ENCODE data around the gene GATAD2B.

GATAD2B gene

DNA sequence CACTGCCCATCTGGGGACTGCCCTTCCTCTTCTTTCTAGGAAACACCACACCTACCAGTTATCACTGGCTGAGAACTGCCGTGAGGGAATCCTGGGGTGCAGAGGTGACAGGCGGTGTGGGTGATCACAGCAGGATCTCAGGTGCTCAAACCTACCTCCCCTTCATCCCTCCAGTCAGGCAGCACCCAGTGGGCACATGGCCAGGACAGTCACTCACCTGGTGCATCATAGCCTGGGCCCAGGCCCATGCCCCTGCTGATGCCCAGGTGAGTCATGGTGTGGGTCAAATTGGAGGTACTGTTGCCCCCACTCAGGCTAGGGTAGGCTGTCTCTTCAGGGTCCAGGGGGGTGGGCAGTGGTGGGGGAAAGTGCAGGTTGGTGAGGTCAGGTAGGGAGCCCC lies 29.0 kb upstream of the GATAD2B start:
- in situ Hi-C loops (cut with MboI; ENCODE audit: low sequenced_read_pairs), result no loop called here

DNA sequence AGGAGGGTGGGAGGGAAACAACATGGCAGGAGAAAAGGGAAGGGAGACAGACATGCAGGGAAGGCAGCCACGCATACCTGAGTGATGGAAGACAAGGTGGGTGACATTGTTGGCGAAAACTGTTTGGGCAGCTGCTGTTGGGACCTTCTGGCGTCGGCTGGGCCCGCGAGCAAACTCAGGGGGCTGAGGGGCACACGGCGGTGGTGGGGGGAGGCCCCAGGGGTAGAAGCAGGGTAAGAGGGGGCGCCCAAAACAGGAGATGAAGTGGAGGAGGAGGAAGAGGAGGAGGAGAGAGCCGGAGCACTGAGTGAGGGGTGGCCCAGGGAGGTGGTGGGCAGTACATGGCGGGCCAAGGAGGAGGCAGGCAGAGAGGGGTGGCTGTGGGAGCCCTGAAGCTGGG lies 28.4 kb upstream of the GATAD2B start:
- in situ Hi-C loops (cut with MboI; ENCODE audit: low sequenced_read_pairs), result no loop called here

DNA sequence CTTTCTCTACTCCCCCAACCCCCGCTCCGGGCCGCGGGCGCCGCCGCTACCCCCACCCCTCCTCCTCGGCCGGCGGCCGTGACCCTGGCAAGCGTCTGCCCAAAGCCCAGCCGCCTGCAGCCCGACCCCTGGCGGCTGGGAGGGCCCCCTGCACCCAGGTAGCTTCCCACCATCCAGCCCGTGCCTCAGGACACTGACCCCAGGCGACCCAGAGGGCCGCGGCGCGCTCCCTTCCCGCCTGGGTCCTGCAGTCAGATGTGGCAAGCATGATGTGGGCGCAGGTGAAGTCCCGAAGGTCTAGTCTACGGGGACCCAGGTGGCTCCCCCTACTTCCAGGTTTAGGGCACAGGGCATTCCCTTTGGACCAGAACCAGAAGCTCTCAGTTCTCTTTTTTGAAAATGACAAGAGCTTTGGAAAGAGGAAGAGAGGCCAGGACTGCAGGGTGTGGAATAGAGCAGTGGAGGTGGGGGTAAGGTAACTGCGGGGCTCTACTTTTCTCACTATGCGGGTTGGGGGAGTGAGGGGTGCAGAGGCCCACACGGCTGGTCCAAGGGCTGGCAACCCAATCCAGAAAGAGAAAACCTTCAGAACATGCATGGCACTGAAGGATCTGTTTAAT lies 24.0 kb upstream of the GATAD2B start, which contains the start of gene DENND4B:
Gene DENND4B (minus strand): TSS at position 97 of the 620 bp plus-strand sequence. CDS start 2,344 bp downstream, outside the sequence.
- in situ Hi-C loops (cut with MboI; ENCODE audit: low sequenced_read_pairs), result no loop called here

DNA sequence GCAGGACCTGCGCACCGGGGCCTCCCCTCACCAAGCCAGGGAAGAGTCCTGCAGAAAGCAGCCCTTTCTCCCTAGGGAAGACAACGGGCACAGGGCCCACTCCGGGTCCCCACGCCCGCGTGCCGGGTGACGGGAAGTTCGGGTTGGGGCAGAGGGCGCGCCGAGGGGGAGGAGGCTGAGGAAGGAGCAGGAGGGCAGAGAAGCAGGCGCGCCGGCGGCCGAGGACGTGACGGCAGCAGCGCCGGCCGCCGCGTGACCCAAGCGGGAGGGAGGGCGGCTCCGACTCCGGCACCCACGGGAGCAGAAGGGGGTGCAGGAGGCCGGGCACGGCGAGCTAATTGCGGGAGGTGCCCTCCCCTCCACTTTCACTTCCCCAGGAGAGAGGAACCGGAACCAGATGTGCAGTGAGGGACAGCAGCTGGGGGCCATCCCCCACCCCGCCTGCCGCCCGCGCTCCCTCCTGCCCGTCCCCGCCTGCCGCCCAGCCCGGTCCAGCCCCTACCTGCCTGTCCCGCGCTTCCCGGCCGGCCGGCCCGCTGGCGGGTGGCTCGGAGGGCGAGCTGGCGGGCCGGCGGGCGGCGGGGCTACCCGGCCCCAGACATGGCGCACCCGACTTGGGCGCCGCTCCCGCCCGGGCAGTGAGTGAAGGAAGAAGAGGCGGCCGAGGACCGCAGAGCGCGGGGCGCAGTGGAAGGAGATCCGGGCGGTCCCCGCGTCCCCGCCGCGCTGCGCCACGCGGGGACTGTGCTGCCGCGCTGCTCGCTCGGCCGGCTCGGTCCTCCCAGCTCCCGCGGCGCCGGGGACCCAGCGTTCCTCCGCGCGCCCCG lies 23.2 kb upstream of the GATAD2B start:
- in situ Hi-C loops (cut with MboI; ENCODE audit: low sequenced_read_pairs), result no loop called here

DNA sequence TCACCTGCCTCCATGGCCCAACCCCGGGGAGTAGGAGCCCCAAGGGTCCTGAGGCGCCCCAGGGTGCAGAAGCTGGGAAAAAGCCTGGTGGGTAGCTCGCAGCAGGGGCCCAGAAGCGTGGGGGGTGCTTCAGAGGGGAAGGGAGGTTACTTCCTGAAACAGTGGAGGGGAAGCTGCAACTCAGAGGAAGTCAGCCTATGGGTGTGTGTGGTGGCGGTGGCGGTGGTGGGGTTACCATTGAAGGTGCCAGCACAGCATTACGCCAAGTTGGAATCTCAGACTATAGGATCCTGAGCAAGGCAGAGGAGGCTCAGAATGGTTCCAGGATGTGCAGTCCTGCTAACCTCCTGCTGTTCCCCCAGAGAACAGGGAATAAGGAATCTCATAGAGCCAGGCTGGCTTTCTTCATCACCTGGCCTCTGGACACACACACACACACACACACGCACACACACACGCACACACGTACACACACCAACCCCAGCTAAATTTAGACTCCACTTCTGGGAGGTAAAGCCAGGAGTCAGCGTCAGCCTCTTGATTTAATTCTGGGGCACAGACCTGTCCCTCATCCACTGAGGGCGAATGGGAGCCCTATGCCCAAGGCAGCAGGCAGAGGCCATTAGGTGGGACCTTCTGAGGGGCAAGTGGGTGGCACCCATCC lies 22.5 kb upstream of the GATAD2B start:
- in situ Hi-C loops (cut with MboI; ENCODE audit: low sequenced_read_pairs), result no loop called here

DNA sequence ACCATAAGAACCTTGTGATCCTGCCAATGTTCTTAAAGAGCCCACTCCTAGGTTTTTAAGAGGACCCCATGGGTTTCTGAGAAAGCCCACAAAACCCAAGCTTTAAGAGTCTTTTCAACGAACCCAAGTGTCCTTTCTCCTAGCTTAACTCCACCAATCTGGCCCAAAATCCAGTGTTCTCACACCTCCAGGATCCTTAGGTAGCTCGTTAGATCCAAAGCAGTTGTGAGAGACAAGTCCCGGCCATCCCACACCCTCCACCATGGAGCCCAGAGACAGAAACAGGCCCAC lies 22.0 kb upstream of the GATAD2B start:
- in situ Hi-C loops (cut with MboI; ENCODE audit: low sequenced_read_pairs), result no loop called here

DNA sequence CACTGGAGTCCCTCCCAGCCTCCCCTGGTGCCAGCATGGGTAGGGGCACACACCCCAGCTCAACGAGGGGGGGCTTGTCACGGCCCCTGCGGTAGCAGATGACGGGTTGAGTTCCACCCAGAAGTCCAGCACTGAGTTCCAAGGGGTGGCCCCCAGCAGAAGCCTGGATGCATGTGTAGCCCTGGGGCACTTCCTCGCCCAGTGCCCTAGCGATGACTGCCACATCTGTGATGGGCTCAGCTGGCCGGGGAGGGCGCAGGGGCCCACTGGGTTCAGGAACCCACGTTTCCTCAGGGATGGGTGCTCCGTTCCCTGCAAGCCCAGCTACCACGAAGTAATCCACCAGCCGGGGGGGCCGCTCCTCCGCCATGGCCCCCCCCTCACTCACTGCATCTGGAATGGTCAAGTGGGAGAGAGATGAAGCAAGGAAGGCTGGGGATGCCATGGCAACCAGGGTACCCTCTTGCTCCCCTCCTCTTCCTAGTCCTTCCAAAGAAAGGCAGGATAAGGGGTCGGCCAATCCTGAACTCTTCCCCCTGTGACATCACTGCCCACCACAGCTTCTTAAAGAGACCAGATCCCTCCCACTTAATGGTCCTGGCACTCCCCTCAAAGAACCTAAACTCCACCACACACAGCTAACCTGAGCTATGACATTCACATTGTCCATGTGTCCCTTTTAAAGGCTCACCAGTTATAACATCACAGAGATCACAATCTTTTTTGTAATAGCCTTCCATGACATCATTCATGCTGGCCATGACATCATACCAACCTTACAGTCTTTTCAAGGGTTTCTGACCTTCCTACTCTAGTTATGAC lies 21.4 kb upstream of the GATAD2B start:
- in situ Hi-C loops (cut with MboI; ENCODE audit: low sequenced_read_pairs), result no loop called here

DNA sequence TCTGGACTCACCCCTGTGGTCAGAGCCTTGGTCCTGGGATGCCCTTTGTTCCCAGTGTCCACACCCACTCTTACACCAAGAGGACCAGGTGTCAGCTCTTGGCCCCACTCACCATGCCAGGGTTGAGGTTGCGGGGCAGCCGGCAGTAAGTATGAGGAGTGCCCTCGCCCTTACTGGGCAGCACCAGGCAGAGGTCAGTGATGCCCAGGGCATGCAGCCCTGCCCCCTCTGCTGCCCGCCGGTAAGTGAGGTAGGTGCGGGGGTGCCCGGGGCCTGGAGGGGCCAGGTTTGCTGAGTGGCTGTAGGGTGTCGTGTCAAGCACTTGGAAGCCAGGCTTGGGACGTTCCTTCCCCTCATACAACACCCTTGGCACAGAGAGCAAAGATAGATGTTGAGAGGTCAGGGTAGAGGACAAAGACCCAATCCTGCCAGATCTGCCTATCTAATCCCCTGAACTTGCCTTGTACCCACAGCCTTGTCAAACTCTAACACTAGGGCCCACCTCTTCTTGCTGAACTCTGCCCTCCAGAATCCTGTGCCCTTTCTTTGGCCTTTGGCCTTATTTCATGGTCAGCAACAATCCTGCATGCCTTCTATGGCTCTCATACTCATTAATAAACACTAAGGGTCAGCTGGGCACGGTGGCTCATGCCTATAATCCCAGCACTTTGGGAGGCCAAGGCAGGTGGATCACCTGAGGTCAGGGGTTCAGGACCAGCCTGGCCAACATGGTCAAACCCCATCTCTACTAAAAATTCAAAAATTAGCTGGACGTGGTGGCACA lies 20.2 kb upstream of the GATAD2B start:
- in situ Hi-C loops (cut with MboI; ENCODE audit: low sequenced_read_pairs), result no loop called here

DNA sequence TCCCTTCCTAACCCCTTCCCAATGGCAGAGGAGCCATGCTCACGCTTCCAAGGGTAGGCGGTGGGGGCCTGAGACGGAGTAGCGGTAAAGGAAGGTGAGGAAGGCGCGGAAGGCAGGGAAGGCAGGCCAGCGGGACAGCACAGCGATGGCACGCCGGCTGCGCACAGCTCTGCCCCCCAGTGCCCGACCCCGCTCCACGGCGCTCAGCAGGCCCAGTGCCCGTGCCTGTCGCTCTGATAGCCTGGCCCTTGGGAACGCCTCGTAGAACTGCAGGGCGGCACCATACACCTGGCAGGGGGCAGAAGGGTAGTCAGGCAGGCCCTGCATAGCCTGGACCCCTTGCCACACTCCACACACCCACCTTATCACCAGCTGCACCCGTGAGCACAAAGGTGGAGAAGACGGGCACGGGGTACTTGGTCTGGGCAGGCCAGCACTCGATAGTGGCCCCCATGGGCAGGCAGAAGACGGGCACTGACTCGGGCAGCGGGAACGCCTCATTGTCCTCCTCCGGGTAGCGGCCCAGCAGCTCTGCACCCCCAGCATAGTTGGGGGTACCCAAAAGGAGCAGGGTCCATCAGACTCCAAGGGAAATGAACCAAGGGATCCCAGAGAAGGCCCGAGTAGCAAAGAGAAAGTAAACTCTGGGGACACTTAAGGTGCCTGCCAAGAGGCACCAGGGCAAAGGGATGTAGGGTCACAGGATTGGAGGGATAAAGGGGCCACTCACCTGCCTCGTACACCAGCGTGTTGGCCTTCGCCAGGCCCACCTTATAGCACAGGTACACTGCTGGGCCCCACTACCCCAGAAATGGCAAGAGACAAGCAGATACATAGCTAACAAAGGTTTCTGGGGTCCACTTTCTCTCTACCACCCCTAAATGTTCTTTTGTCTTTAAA lies 19.3 kb upstream of the GATAD2B start:
- in situ Hi-C loops (cut with MboI; ENCODE audit: low sequenced_read_pairs), result no loop called here

DNA sequence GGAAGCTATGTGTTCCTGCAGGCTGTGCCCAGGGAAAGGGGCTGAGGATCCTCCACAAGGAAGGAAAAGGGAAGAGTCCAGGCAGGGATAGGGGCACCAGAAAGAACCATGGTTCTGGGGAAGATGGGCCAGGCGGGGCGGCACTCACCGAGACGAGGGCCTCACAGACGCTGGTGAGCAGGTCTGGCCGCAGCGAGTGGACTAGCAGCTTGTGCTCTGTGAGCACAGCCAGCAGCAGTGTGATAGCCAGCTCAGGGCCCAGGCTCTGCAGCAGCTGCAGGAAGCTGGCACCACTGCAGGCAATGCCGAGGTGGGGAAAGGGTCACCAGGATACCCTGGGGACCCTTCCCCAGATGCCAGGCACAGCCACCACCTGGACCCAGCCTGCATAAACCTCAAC lies 18.0 kb upstream of the GATAD2B start:
- in situ Hi-C loops (cut with MboI; ENCODE audit: low sequenced_read_pairs), result no loop called here

DNA sequence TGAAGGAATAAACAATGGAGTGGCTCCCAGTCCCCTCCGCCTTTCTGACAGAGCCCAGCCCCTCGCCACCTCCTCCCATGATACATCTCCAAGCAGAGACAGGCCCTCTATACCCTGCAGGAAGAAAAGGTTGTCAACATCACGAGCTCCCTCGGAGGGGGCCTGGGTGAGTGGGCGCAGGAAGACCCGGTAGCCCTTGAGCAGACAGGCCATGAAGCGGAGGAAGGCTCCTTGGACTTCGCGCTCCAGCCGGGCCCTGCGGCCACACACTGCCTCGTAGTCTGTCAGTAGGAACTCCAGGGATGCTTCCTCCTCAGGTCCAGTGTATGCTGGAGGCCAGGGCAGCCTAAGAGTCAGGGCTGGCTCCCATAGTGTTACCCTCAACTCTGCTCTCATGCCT lies 16.7 kb upstream of the GATAD2B start:
- in situ Hi-C loops (cut with MboI; ENCODE audit: low sequenced_read_pairs), result no loop called here

DNA sequence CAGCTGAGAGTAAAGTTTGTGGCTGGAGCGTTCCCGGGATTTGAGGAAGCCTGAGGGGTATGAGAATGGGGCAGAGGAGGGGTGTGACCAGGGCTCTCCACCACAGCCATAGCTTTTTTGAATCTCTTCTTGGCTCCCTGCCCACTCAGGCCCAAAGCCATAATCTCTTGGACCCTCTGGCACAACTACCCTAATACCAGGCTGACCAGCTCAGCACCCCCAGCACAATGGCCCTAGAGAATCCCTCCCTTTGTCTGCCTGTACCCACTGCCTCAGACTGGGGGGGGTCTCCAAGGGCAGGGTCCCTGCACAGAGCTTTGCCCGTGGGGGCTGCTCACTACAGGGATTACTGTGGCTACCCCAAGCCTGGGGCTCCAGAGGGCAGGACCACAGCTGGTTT lies 16.2 kb upstream of the GATAD2B start:
- in situ Hi-C loops (cut with MboI; ENCODE audit: low sequenced_read_pairs), result no loop called here

DNA sequence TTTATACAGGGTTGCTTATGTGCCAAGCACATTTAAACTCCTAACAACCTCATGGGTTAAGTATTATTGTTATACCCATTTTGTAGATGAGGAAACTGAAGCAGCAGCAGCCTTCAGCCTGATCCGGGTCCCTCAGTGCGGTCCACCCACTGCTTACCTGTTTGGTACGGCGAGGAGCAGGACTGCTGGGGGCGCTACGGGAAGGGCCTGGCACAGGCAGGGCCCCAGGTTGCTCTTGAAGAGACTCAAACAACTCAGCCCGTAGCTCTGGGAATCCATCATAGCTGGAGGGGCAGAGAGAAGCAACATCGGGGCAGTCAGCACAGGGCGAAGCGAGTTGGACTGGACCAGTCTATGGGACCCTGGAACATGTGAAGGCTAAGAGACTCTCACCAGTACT lies 14.6 kb upstream of the GATAD2B start:
- in situ Hi-C loops (cut with MboI; ENCODE audit: low sequenced_read_pairs), result no loop called here

DNA sequence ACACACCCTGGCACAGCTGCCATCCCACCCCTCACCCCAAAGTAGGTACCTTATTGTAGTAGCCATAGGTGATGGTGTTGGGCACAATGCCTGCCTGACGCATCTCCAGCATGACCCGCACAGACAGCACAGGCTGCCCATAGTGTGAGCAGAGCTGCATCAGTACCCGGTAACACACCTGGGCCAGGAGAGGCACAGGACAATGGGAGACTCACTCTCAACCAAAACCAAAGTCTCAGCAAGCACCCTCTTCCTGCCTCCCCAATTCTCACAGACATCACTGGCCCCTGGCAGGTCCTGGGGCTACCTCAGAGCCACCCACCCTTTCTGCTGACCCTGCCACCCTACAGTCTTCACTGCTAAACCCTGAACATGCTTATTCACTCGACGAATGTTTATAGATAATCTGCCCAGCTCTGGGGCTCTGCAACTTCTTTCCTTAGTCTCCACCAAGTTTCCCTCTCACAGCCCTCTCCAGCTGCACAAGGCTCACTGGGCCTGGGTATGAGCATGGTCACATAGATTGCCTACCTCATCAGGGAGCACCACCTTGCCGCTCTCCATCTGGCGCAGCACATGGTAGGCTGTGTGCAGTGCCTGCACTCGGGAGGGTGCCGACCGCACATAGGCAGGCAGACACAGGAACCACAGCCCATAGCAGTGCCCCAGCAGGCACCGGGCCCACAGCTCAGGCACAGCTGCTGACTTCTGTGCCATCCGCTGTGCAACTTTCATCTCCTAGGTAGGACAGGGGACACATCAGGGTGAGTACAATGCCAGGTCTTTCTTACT lies 13.4 kb upstream of the GATAD2B start:
- in situ Hi-C loops (cut with MboI; ENCODE audit: low sequenced_read_pairs), result no loop called here

DNA sequence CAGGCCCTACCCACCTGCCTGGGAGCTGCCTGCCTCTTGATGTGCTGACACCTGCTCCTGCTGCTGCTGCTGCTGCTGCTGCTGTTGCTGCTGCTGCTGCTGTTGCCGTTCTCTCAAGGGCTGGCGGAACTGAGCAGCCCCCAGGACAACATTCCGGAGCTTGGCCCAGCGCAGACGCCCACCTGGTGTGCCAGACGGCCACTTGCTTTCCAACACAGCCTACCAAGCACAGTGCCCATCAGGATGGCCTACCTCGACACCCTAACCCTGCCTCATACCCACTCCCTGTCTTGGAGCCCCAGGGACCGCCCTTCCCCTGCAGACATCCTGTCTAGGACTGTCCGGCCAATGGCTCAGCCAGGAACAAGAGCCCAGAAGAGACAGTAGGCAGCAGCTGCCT lies 12.0 kb upstream of the GATAD2B start:
- in situ Hi-C loops (cut with MboI; ENCODE audit: low sequenced_read_pairs), result no loop called here

DNA sequence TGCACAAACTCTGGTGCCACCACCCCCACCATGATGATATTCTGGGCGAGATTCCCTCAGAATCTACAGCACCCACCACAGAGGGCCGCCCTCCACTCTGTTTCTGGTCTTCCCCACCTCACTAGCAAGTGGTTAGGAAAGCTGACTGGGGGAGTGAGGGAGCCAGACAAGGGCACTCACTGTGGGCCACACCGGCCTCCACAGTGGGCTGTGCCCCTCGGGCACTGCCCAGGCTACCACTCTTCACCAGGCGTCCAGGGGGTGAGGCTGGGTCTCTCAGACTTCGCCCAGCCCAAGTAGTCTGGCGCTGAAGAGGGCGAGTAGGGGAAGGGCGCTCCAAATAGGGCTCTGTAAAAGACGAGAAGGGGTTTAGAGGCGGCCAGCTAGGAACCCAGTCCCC lies 11.2 kb upstream of the GATAD2B start:
- in situ Hi-C loops (cut with MboI; ENCODE audit: low sequenced_read_pairs), result no loop called here

DNA sequence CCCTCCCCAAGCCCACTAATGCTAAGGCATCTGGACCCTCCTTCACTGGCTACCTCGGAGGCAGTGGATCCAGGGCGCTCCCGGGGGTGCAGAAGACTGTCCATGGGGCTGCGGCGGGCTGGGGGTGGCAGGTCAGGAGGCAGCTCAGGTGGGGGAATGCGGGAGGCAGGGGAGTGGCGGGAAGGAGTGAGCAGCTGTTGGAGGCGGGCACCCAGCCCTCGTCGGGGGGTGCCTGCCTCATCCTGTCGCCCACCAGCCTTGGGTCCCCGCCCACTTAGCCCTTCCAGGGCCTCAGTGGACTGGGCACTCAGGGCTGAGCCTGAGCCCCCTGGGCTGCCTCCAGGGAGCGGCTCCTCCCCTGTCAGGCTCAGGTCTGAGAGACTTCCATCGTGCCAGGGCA lies 10.7 kb upstream of the GATAD2B start:
- in situ Hi-C loops (cut with MboI; ENCODE audit: low sequenced_read_pairs), result no loop called here

DNA sequence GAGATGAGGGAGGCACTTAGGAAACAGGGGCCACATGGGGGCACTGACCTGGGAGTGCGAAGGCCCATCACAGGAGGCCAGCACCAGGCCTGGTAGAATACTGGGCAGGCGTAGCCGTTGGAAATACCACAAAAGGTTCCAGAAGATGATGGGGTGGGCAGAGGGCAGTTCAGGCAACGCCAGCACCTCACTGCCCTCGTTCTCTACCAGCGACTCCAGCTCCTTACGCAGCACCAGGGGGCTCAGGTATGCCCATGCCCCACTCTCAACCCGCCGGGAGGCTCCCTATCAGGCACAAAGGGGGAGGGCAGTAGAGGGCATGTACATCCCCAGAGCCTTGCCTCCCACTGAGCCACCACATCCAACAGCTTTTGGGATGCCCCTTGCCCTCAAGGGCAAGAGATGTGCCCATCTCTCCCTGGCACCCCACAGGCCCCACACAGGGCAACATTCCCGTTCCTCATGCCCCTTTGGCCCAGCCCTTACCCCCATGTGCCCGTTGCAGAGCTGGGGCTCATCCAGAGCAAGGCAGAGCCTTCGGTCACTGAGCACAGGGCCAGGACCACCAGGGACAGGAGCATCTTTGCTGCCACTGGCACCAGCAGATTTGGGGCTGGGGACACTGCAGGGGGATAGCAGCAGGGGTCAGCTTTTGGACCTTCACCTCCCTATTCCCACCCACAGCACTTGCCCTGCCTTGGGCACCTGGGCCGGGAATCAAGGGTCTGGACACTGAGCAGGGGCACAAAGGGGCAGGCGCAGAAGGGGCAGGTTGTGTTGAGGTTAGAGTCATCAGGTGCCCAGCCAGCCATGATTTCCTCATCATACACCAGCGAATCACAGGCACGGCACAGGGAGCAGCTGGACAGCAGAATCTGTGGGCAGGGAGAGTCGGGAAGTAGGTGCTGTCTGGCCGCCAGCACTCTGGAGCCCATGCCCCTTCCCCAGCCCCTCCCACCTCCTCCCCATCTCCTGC lies 9.7 kb upstream of the GATAD2B start:
- in situ Hi-C loops (cut with MboI; ENCODE audit: low sequenced_read_pairs), result no loop called here
